Measurements from ENCODE around the gene SMIM30.
"Not testable (repeated sequence)": the region's sequence is repeated elsewhere in the genome, so short reads cannot be mapped to it uniquely, and the experiment has no call there.

The SMIM30 gene, protein sequence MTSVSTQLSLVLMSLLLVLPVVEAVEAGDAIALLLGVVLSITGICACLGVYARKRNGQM

DNA sequence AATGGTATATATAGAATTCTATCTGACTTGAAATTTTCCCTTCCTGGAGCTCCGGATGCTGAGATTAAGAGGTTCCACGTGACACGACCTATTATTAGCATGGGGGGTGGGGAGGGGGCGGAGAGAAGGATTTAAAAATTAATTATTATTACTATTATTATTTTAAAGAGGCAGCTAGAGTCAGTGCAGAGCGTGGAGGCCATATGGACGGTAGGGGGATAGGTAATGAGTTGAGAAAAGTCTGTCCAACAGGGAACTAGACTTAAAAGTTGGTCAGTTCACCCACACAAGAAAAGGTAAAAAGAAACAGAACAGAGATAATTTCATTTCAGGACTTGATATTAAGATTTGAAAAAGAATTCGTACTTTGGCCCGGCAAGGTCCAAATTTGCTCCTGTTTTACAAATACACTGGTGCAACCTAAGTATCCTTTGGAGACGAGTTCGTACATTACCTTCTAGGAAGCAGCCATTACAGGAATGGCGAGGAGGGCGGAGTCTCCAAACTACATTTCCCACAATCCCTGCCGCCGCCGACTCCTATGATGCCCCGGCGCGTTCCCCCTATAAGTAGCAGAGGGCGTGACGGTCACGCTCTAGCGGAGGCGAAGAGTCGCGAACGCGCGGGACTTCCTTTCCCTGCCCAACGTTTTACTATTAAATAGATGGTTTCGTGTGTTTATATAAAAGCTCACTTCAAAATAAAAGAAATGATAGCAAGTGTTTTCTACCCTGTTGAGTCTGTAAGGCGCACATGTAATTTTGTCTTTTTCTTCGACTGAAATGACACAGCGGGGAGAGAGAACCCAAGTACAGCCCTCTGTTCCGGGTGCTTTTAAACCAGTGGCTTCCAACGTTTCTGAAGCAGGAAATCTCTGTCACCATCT is at the start of gene SMIM30:
Gene SMIM30 (minus strand): TSS at position 481 of the 886 bp plus-strand sequence. CDS start 976 bp downstream, outside the sequence.
- DNase-seq, result peak; percentile 88

DNA sequence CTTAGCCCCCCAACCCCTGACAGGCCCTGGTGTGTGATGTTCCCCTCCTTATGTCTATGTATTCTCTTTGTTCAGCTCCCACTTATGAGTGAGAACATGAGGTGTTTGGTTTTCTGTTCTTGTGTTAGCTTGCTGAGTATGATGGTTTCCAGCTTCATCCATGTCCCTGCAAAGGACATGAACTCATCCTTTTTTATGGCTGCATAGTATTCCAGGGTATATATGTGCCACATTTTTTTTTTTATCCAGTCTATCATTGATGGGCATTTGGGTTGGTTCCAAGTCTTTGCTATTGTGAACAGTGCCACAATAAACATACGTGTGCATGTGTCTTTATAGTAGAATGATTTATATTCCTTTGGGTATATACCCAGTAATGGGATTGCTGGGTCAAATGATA is 47.8 kb upstream of the SMIM30 start:
- DNase-seq, result not testable (repeated sequence)

DNA sequence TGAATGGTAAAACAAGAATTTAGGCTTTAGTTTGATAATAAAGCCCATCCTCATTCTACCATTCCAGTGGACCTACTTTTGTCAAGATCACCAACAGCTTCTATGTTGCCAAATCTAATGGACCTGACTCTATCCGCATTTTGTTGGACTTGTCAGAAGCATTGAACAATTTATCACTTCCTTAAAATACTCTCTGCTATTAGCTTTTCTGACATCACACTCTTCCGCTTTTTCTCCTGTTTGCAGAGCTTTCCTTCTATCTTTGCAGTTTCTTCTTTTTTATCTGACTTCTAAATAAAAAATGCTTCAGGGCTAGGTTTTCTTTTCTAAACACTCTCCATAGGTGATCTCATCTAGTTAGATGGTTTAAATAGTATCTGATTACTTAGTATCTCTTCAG is 42.7 kb upstream of the SMIM30 start:
- DNase-seq, result no peak

- no peak for DNase-seq
These were observed 41.5 kb upstream of the SMIM30 start for GRCh38 chr7:113159746-113160339.

GRCh38 chr7:113158756-113159155 is 40.4 kb upstream of the SMIM30 start:
- no peak for DNase-seq

DNA sequence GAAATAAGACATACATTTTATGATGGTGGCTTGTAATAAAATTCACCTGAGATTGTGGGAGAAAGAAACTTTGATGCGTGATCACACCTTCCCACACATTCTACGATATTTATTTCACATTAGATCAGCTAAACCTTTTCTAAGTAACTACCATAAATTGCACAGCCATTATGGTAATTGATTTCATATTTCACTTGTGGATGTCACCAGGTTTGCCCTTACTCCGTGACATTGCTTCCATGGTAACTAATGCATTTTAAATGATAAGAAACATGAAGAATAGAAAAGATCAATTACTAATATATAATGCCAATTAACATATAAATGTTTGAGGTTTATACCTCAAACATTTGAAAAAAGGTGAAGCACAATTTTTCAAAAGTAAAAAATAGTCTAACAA is 35.8 kb upstream of the SMIM30 start:
- DNase-seq, result no peak

- DNase-seq, result no peak
These were observed 26.5 kb upstream of the SMIM30 start for GRCh38 chr7:113144817-113145216.

- DNase-seq, result no peak
These were observed 25.3 kb upstream of the SMIM30 start for GRCh38 chr7:113143486-113144257.

DNA sequence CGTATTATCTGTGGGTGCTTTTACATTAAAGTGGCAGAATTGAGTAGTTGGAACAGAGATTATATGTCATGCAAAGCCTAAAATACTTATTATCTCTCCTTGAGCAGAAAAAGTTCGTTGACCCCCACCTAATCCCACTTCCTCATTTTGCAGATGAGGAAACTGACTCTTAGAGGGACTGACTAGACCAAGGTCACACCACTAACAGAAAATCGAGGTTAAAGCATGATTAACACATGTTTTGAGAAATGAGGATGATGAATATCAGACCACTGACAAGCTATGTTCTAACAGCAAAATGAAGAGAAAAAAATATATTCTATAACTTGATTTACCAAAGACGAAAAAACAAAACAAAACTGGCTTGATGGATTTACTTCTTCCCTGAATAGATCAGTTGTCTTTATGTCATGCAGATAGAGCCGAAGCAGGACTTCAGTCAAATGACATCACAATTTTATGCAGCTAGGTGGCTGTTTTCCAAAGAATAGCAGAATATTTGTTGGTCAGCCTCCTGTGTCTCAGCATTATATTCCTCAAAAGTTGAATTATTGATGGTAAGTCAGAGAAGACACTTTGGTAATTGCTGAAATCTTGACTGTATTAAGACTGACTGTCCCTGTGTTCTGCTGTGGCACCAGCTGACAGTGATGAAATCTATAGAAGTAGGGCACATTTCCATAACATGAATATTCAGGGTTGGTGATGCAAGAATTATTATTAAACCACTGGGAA is 24.2 kb upstream of the SMIM30 start:
- no peak for DNase-seq

DNA sequence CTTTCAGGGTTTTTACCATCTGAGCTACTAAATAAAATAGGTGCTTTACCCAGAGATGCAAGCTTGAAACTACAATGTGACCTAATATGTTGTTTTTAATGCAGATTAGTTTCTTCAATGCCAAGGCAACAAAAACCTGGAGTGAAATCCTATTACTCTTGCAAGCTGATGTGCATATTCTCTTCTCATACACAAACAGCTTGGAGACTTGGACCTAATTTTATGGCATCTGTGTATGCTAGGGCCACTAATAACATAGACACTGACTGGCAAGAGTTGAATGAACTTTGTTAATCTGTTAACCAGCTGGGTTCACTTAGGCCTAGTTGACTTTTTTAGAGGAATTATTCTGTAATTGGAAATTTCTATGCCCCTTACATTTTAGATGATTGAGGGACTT is 23.4 kb upstream of the SMIM30 start:
- DNase-seq, result no peak

DNA sequence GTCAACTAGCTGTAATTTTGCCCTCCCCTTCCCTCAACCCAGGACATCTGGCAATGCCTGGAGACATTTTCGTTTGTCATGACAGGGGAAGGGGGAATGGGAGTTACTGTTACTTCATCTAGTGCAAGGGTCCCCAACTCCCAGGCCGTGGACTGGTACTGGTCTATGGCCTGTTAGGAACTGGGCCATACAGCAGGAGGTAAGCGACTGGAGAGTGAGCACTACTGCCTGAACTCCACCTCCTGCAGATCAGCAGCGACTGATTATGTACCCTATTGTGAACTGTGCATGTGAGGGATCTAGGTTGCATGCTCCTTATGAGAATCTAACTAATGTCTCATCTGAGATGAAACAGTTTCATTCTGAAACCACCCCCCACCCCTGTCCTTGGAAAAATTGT is 22.6 kb upstream of the SMIM30 start:
- DNase-seq, result no peak

DNA sequence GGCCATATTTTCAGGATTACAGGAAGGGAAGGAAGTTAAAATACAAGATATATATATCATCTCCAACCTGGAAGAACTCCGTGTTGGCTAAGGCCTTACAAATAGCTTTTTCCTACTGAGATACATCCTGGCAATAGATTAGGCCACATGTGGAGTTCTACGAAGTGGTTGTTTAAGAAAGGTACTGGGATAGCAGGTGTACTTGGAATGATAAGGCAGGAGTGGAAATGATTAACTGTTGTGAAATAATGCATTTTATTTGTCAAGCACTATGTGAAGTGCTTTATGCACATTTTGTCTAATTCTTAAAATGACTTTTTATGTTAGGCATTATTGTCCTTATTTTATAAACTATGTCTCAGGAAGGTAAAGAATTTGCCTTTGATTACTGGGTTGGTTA is 18.9 kb upstream of the SMIM30 start:
- DNase-seq, result no peak

GRCh38 chr7:113134025-113134424 is 15.7 kb upstream of the SMIM30 start:
- DNase-seq, result no peak

DNA sequence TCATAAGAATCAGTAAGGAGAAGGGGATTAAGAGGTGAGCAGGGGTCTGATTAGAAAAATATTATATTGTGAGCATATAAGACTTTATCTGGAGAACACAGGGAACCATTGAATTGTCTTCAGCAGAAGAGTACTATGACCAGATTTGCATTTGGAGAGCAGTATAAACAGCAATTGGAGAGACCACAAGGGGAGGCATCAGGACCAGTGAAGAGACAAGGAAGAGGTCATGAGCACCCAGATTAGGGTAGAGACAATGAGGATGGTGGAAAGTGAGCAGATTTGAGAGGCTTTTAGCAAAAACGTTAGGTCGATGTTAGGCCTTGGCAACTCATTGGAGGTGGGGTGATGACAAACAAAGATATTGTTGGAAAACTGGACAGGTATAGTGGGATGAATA is 13.0 kb upstream of the SMIM30 start:
- DNase-seq, result no peak

DNA sequence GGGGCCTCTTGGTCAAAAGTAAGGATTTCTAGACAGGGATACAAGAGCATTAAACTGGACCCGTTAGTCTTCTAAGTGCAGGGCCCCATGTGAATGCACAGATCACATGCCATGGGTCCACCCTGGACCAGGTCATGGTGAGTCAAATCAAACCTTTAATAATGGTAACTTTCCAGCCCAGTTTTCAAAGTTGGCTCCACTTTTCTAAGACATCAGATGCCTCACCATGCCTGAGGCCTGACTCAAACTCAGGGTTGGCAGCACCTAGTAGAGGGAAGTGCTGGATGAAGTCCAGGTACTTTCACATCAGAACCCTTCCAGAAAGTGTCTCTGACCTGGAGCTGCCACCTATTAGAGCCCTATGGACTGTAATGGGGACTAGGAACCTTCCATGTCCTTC is 9.7 kb upstream of the SMIM30 start:
- DNase-seq, result no peak

- no peak for DNase-seq
These were observed 7.4 kb upstream of the SMIM30 start for GRCh38 chr7:113125728-113126127.

- no peak for DNase-seq
These were observed 4.4 kb upstream of the SMIM30 start for GRCh38 chr7:113122744-113123143.

DNA sequence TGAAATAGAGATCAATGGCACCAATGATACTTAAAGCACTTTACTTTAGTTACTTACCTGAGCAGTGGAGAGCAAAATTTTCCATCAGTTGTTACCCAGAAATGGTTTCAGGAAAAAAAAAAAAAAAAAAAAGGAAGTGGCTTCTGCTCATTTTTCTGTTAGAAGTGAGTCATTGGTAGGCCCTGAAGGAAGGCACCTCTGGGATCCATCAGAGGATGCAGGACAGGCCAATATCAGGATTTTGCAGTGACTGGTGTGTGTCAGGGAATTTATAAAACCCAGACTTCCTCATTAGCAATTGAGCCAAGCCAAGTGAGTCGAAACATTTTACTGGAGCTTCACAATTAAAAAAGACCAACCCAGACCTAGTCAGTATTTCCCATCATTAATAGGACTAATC is 2.3 kb upstream of the SMIM30 start:
- no peak for DNase-seq

GRCh38 chr7:113119429-113119828 is 1.1 kb upstream of the SMIM30 start:
- no peak for DNase-seq

DNA sequence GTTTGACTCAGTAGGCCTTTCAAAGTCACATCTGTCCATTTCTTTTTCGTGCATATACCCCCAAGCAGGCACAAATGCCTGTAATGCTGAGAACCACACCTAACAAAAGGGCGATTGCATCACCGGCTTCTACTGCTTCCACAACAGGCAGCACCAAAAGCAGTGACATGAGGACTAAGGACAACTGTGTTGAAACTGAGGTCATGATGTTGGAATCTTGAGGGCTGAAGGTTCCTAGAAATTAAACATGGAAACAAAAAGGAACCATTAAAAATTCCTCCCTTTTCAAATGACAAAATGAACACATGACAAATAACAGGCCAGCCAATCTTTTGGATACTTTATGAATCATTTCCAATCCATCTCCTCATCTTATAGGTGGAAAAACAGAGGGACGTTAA is 980 bp downstream of the SMIM30 start:
- not testable (repeated sequence) for DNase-seq

GRCh38 chr7:113113912-113114311 is 4.4 kb downstream of the SMIM30 start:
- no peak for DNase-seq

- DNase-seq, result no peak
These were observed 8.6 kb downstream of the SMIM30 start for GRCh38 chr7:113109718-113110117.

- no peak for DNase-seq
These were observed 18.2 kb downstream of the SMIM30 start for GRCh38 chr7:113100121-113100603.
